ENCODE data around the gene LRBA. TPM values are rescaled to one million over a fixed set of nuclear protein-coding genes. Genes with fewer than 3 reads are reported as not detected.

Gene LRBA
- total and polyA plus RNA-seq, 9 of the 15 experiments (the other 6 are each of a cell fraction or from before 2014, with no cell fraction given), result 24.2 to 88.7 (median 59.7) TPM

- TF ChIP-seq ETS2 (tag; IDR thresholded peaks at IDR 0.05; ENCODE audit: borderline replicate concordance, poor library complexity, severe bottlenecking) (no peak), ZNF224 (CRISPR knock-in tag; IDR thresholded peaks at IDR 0.05) (no peak), SMAD3 (CRISPR knock-in tag; conservative IDR thresholded peaks at IDR 0.05) (no peak), ZNF316 (IDR thresholded peaks at IDR 0.05) (peak; percentile 76), RBM22 (IDR thresholded peaks at IDR 0.05; ENCODE audit: low read depth, low read length, poor library complexity, severe bottlenecking) (no peak), ZSCAN32 (CRISPR knock-in tag; IDR thresholded peaks at IDR 0.05) (no peak), ZBTB12 (CRISPR knock-in tag; IDR thresholded peaks at IDR 0.05) (no peak), ZHX1 (conservative IDR thresholded peaks at IDR 0.05; ENCODE audit: low read length) (no peak), CBX5 (IDR thresholded peaks at IDR 0.05; ENCODE audit: borderline replicate concordance, low read depth) (no peak), NR1H2 (CRISPR knock-in tag; IDR thresholded peaks at IDR 0.05) (no peak), HDGF (IDR thresholded peaks at IDR 0.05) (0 out of 2 replicates have a peak, but pooled peaks have one; percentile 46), ELF2 (CRISPR knock-in tag; IDR thresholded peaks at IDR 0.05) (no peak), FOXM1 (IDR thresholded peaks at IDR 0.05; ENCODE audit: low read depth) (0 out of 2 replicates have a peak, but pooled peaks have one; percentile 25), FOXM1 (CRISPR knock-in tag; IDR thresholded peaks at IDR 0.05; ENCODE audit: low read depth) (no peak), ZBED1 (IDR thresholded peaks at IDR 0.05) (no peak), MAFG (tag; conservative IDR thresholded peaks at IDR 0.05) (0 out of 2 replicates have a peak, but pooled peaks have one; percentile 44), ZNF175 (CRISPR knock-in tag; IDR thresholded peaks at IDR 0.05; ENCODE audit: low read depth) (no peak), HMG20B (CRISPR knock-in tag; IDR thresholded peaks at IDR 0.05) (no peak), CGGBP1 (CRISPR knock-in tag; IDR thresholded peaks at IDR 0.05) (no peak), SMARCA4 (IDR thresholded peaks at IDR 0.05) (peak; percentile 38; the same call in 1 of the 2 replicates), TRIM24 (IDR thresholded peaks at IDR 0.05) (0 out of 4 replicates have a peak, but pooled peaks of 1 of the 2 experiments have one; percentile 35), ZSCAN29 (IDR thresholded peaks at IDR 0.05) (no peak), ZNF23 (CRISPR knock-in tag; IDR thresholded peaks at IDR 0.05) (no peak)
- TF ChIP-seq, protein P1, sequence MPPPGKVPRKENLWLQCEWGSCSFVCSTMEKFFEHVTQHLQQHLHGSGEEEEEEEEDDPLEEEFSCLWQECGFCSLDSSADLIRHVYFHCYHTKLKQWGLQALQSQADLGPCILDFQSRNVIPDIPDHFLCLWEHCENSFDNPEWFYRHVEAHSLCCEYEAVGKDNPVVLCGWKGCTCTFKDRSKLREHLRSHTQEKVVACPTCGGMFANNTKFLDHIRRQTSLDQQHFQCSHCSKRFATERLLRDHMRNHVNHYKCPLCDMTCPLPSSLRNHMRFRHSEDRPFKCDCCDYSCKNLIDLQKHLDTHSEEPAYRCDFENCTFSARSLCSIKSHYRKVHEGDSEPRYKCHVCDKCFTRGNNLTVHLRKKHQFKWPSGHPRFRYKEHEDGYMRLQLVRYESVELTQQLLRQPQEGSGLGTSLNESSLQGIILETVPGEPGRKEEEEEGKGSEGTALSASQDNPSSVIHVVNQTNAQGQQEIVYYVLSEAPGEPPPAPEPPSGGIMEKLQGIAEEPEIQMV (tag; conservative IDR thresholded peaks at IDR 0.05; ENCODE audit: low read depth), result no peak
- TF ChIP-seq, protein P2, sequence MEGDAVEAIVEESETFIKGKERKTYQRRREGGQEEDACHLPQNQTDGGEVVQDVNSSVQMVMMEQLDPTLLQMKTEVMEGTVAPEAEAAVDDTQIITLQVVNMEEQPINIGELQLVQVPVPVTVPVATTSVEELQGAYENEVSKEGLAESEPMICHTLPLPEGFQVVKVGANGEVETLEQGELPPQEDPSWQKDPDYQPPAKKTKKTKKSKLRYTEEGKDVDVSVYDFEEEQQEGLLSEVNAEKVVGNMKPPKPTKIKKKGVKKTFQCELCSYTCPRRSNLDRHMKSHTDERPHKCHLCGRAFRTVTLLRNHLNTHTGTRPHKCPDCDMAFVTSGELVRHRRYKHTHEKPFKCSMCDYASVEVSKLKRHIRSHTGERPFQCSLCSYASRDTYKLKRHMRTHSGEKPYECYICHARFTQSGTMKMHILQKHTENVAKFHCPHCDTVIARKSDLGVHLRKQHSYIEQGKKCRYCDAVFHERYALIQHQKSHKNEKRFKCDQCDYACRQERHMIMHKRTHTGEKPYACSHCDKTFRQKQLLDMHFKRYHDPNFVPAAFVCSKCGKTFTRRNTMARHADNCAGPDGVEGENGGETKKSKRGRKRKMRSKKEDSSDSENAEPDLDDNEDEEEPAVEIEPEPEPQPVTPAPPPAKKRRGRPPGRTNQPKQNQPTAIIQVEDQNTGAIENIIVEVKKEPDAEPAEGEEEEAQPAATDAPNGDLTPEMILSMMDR (IDR thresholded peaks at IDR 0.05 in 2 of 3, conservative IDR thresholded peaks at IDR 0.05 in 1 of 3; ENCODE audit: insufficient read depth in 2 of 3, low read depth in 1 of 3, low read length in 3 of 3), result no peak
Observed at GRCh38 chr4:151029537-151029936, 14.5 kb upstream of the LRBA start (continued).

All from K562 (cell line).